DMS153 treated with DMSO at 0.1 percent for 48 hours (cell line): Measurements from ENCODE around the gene DPP3.
"Not testable (repeated sequence)": the region's sequence is repeated elsewhere in the genome, so short reads cannot be mapped to it uniquely, and the experiment has no call there.

ENCODE experiments used
- DNase-seq: peaks from one replicate; lab custom pipeline; 2025; ENCODE audit not compliant: unreplicated experiment; lab: John Stamatoyannopoulos, UW

DPP3 gene

GRCh38 chr11:66464116-66464515, 16.1 kb upstream of the DPP3 start:
- DNase-seq, result not testable (repeated sequence)

GRCh38 chr11:66464916-66465315, 15.3 kb upstream of the DPP3 start:
- DNase-seq, result no peak

GRCh38 chr11:66465373-66466224, 14.6 kb upstream of the DPP3 start:
- DNase-seq, result no peak

- peak; percentile 69 for DNase-seq
Observed at GRCh38 chr11:66466225-66467033, 13.8 kb upstream of the DPP3 start, which contains the start of gene PELI3. Gene PELI3 (plus strand): TSS chr11:66466905. CDS start chr11:66468129, 1,224 bp downstream.

- DNase-seq, result no peak
Observed at GRCh38 chr11:66467034-66467659, 13.1 kb upstream of the DPP3 start.

GRCh38 chr11:66467756-66468155, 12.5 kb upstream of the DPP3 start:
- peak; percentile 42 for DNase-seq

- no peak for DNase-seq
Observed at GRCh38 chr11:66468691-66469090, 11.5 kb upstream of the DPP3 start.

- DNase-seq, result no peak
Observed at GRCh38 chr11:66469441-66469840, 10.8 kb upstream of the DPP3 start.

GRCh38 chr11:66470015-66470414, 10.2 kb upstream of the DPP3 start:
- DNase-seq, result no peak

- no peak for DNase-seq
Observed at GRCh38 chr11:66471142-66471541, 9.1 kb upstream of the DPP3 start.

GRCh38 chr11:66472054-66472453, 8.2 kb upstream of the DPP3 start:
- no peak for DNase-seq

- DNase-seq, result no peak
Observed at GRCh38 chr11:66473167-66473566, 7.1 kb upstream of the DPP3 start.

- DNase-seq, result no peak
Observed at GRCh38 chr11:66473608-66474515, 6.4 kb upstream of the DPP3 start.

GRCh38 chr11:66475349-66476172, 4.7 kb upstream of the DPP3 start:
- DNase-seq, result no peak

- no peak for DNase-seq
Observed at GRCh38 chr11:66476173-66476840, 3.9 kb upstream of the DPP3 start.

GRCh38 chr11:66476841-66477251, 3.4 kb upstream of the DPP3 start:
- DNase-seq, result no peak

- no peak for DNase-seq
Observed at GRCh38 chr11:66477263-66478201, 2.7 kb upstream of the DPP3 start.
